ENCODE data around the gene IFITM1. TPM values are rescaled to one million over a fixed set of nuclear protein-coding genes. Genes with fewer than 3 reads are reported as not detected.

IFITM1 gene
- total and polyA plus RNA-seq, 9 of the 15 experiments (the other 6 are each of a cell fraction or from before 2014, with no cell fraction given): 691 to 5,579 (median 974) TPM

GRCh38 chr11:327581-327923 lies 13.7 kb downstream of the IFITM1 start (continued):
- TF ChIP-seq NR2C1 (IDR thresholded peaks at IDR 0.05) (no peak), NR2C1 (tag; IDR thresholded peaks at IDR 0.05) (no peak), ZNF592 (IDR thresholded peaks at IDR 0.05) (no peak), ZNF589 (CRISPR knock-in tag; IDR thresholded peaks at IDR 0.05; ENCODE audit: low read depth) (no peak), ZNF24 (IDR thresholded peaks at IDR 0.05) (no peak), PHF8 (IDR thresholded peaks at IDR 0.05; ENCODE audit: borderline replicate concordance, low read length) (no peak)

GRCh38 chr11:328012-328411 lies 14.2 kb downstream of the IFITM1 start:
- H3K4me1 ChIP-seq (replicated peaks in 1 of 2; ENCODE audit: control insufficient read depth in 2 of 2, insufficient read depth in 2 of 2, low read length in 2 of 2): peaks cover 51 to 58% of the 10 kb centered on the region in 2 experiments
- peak overlapping the region; percentile 88 for H3K27ac ChIP-seq (ENCODE audit: extremely low read depth, low read depth, low read length)
- H3K36me3 ChIP-seq (ENCODE audit: control insufficient read depth, insufficient read depth, low read length): no peaks in the 10 kb centered on the region
- peak overlapping the region; percentile 73 to 88 for H3K9ac ChIP-seq (ENCODE audit: insufficient read depth in 1 of 2, low read depth in 2 of 2, low read length in 2 of 2)
- H3K27me3 ChIP-seq (ENCODE audit: control insufficient read depth in 2 of 2, insufficient read depth in 2 of 2, low read length in 2 of 2): no peaks in the 10 kb centered on the region
- FAIRE-seq: no peak
- no peak for ATAC-seq
- H2AFZ ChIP-seq (ENCODE audit: low read depth, low read length): no peak overlapping the region
- peaks cover 4% of the 10 kb centered on the region; the same call in 1 of the 2 replicates for H3K9me3 ChIP-seq (replicated peaks; ENCODE audit: control insufficient read depth, insufficient read depth, low read depth, low read length)
- no peaks in the 10 kb centered on the region for H4K20me1 ChIP-seq (replicated peaks; ENCODE audit: control insufficient read depth, insufficient read depth, low read length)
- no peaks in the 10 kb centered on the region for H3K9me1 ChIP-seq (ENCODE audit: control insufficient read depth, insufficient read depth, low read length)
- intact Hi-C loops (cut with micrococcal nuclease): no loop called here
- POLR2A ChIA-PET: interaction anchor here (0.9 to 3.1 kb wide), 6 partner anchors 8 to 120 kb away, joined by 3 to 21 read pairs (median 8); partner anchors contain the start of genes BET1L and RIC8A
- H3K4me3 ChIP-seq: peak overlapping the region; percentile 43
- BruUV-seq (replicated peaks): no TSS peak
- in situ Hi-C loops (cut with MboI): no loop called here
- 46% methylated on average over 12 of the region's 13 CpGs for WGBS (ENCODE audit: insufficient coverage, low coverage, missing lambda C conversion rate)
- H3K4me2 ChIP-seq (ENCODE audit: insufficient read depth, low read length): peak overlapping the region; percentile 76
- CTCF ChIA-PET (ENCODE audit: low intra/inter-chr PET ratio): no interaction called here
- peak in 1 of 4 experiments; percentile 7 for DNase-seq (ENCODE audit: extremely low read depth in 1 of 4, low spot score in 3 of 4)
- peaks cover 29% of the 10 kb centered on the region for H3K79me2 ChIP-seq (ENCODE audit: control insufficient read depth, insufficient read depth, low read length)
- TF ChIP-seq PRDM10 (IDR thresholded peaks at IDR 0.05; ENCODE audit: partially characterized antibody) (peak; percentile 87), CCNT2 (IDR thresholded peaks at IDR 0.05; ENCODE audit: borderline replicate concordance, extremely low read depth, insufficient read length, low read depth, low read length) (peak; percentile 17), ZNF766 (CRISPR knock-in tag; conservative IDR thresholded peaks at IDR 0.05) (no peak), POLR2G (IDR thresholded peaks at IDR 0.05; ENCODE audit: low read depth, low read length) (peak; percentile 46; the same call in 1 of the 2 replicates), HMGN3 (IDR thresholded peaks at IDR 0.05; ENCODE audit: borderline replicate concordance, extremely low read depth, insufficient read length, low read depth, low read length) (peak; percentile 31)

All from K562 (cell line).